GM21825 (cell line): ENCODE results near the gene PEBP1.
"Not testable (repeated sequence)": the region's sequence is repeated elsewhere in the genome, so short reads cannot be mapped to it uniquely, and the experiment has no call there.

ENCODE experiments used
- ATAC-seq: cut with Tn5 transposase; IDR thresholded peaks from one replicate; pipeline ENCODE4 v1.9.1; 2021; ENCODE audit warnings: mild to moderate bottlenecking, moderate library complexity; ENCODE audit not compliant: unreplicated experiment

PEBP1 gene

DNA sequence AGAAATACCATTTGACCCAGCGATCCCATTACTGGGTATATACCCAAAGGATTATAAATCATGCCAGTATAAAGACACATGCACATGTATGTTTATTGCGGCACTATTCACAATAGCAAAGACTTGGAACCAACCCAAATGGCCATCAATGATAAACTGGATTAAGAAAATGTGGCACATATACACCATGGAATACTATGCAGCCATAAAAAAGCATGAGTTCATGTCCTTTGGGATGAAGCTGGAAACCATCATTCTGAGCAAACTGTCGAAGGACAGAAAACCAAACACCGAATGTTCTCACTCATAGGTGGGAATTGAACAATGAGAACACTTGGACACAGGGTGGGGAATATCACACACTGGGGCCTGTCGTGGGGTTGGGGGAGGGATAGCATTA is 6.5 kb upstream of the PEBP1 start:
- not testable (repeated sequence) for ATAC-seq

- peak; percentile 22 for ATAC-seq
Measured at GRCh38 chr12:118136559-118137003, 657 bp downstream of the PEBP1 start.

DNA sequence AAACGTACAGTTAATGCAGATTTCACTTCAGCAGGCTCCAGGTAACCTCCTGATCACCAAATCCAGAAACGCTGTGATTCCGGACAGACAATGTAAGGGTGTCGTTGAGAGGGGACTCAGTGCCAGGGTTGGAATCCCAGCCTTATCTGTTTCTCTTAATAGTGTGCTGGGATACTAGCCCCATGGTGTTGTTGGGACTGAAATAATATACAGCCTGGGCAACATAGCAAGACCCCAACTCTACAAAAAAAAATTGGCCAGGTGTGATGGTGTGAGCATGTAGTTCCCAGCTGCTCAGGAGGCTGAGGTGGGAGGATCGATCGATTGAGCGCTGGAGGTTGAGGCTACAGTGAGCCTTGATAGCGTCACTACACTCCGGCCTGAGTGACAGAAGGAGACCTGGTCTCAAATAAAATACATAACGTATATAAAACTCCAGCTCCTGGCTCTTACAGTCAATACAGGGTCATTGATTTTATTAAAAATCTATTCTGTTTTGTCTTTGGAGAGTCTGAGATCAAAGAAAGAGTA is 1.3 kb downstream of the PEBP1 start:
- no peak for ATAC-seq

DNA sequence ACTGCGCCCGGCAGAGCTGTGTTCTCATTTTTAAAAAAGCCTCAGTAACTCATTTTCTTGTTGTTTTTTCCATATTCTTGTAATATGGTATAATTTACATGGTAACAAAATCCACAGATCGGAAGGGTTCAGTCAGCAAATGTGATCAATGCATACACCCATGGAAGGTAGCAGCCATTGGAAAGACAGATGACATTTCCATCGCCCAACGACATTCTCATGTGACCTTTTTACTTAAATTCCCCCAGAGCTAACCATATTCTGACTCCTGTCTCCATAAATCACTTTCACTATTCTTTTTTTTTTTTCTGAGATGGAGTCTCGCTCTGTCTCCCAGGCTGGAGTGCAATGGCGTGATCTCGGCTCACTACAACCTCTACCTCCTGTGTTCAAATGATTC is 4.9 kb downstream of the PEBP1 start:
- no peak for ATAC-seq

GRCh38 chr12:118144499-118144898 is 8.6 kb downstream of the PEBP1 start:
- no peak for ATAC-seq

DNA sequence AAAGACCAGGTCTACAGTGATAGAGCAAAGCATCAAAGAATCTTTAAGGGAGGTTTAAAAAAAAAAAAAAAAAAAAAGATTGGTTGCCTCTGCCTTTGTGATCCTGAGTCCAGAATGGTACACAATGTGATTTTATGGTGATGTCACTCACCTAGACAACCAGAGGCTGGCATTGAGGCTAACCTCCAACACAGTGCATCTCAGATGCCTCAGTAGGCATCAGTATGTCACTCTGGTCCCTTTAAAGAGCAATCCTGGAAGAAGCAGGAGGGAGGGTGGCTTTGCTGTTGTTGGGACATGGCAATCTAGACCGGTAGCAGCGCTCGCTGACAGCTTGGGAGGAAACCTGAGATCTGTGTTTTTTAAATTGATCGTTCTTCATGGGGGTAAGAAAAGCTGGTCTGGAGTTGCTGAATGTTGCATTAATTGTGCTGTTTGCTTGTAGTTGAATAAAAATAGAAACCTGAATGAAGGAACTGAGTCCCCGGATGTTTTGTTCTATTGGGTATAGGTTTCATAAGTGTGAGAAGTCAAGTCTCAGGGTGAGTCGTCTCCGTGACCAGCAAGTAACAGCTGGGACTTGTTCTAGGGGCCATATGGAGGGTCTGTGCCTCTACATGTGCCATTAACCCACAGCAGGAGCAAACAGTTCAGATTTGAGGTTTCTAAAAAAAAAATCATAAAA is 9.3 kb downstream of the PEBP1 start:
- no peak for ATAC-seq

- ATAC-seq = no peak
Measured at GRCh38 chr12:118145798-118146156, 9.9 kb downstream of the PEBP1 start.

DNA sequence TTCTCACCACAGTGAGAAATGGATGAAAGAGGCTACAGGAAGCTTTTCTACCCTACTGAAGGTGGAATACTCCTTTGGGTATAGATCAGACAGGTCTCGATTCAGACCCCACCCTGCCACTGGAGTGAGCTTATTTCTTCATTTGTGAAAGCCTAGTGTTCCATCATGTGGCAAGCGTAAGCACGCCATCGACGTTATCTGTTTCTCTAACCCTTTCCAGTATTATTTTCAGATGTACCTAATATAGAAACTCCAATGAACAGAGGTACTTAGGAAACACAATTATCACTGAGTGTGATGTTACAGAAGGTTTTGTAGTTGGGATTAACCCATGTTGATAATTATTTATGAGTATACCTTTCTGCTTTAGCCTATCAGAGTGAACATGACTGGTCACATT is 12.4 kb downstream of the PEBP1 start:
- no peak for ATAC-seq

GRCh38 chr12:118150625-118151024 is 14.7 kb downstream of the PEBP1 start:
- ATAC-seq = no peak

DNA sequence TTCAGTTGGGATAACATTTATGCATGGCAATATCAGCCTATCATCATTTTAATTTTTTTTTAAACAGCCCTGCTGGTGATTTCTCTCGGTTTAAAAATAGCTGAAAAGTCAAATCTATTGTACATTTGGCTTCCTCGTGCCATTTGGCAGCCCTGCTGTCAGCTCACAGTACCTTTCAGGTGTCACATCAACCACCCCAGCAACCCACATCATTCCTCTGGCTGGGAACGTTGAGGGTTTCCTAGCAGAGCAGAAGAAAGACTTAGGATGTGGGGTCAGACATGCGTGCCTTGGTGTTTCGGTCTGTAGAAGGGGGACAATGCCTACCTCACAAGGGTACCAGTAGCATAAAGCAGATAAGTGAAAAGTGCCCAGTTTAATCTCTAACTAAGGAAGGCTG is 15.8 kb downstream of the PEBP1 start:
- ATAC-seq = no peak

GRCh38 chr12:118160536-118160935 is 24.6 kb downstream of the PEBP1 start:
- ATAC-seq = no peak

DNA sequence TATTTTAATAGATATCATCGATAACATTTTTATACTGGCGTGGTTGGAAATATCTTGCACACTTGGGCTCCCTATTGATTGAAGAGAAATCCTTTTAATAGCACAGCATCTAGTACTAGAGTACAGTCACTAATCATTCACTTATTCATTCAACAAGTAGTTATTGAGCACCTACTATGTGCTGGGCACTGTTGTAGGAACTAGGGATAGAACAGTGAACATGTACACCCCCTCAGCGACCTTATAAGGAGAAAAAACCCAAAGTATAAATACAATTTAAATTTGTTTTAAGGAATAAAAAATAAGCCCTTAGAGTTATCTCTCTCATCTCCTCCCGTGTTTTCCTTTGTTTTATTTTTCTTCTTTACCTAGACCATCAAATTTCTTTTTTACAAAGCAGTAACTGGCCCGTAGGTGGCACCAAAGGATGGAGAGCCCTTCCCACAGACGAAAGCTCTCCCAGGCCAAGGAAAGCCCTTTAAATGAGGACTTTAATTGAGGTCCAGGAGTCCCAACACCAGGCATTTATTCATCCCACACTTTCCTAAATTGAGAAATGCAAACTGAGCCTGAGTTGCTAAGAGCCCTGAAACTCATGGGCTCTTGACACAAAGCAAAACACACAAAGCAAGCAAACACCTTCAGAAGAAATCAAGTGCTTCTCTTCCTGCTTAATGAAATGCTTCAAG is 29.0 kb downstream of the PEBP1 start:
- no peak for ATAC-seq

DNA sequence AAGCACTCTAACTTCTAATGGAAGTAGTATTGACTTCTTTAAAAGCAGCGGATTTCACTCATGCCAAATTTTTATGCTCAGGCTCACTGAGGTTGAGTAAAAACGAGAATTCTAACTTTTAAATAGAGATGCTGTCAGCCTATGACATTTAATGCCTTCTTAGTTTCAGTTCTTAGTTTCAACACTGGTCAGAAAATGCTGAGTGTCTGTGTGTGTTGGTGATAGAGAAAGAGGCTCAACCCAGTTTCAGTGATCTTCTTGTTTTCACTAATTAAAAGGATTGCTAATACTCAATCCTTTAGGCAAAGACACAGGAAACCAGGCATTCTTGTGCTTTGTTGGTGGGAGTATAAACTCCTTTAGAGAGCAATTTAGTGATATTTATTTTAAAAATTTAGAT is 31.0 kb downstream of the PEBP1 start:
- peak; percentile 96 for ATAC-seq

DNA sequence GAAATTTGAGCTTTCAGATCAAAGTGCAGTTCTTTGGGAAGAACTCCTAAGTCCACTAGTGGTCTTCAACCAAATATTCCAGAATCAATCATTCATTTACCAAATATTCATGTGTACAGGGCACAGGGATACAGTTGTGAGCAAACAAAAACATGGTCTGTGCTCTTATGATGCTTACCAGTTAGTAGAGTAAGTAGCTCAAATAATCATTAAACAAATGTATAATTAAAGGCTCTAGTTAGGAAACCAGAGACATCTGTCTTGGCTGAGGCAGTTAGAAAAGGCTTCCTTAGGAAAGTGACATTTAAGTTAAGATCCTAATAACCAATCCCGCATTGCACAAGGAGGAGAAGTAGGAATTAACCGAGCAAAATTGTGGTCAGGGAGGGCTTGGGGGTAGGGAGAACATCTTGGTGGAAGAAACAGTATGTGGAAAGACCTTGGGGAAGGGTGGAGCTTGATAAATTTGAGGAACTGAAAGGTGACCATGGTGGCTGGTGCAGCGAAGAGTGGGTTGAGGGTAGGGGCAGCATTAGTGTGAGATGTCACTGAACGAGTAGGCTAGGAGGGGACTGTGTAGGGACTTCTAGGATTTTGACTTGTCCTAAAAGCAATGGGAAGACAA is 40.0 kb downstream of the PEBP1 start:
- peak; percentile 73 for ATAC-seq

GRCh38 chr12:118183155-118183554 is 47.2 kb downstream of the PEBP1 start:
- ATAC-seq = peak; percentile 43

DNA sequence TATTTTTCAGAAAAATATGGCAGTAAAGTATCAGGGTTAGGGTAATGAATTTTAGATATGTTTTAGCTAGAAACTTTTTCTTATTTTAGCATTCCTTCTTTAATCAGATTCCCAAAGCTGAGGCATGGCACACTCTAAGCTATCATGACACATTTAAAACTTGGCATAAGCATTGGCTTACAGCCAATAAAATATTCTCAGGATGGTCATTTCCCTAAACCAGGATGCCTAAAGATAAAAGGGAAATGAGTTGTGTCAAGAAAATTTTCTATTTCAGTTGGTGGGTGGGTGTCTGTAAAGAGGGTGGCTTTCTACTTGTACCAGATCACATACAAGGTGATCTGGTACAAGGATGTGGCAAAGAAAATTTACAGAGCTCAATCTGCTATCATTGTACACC is 47.8 kb downstream of the PEBP1 start:
- no peak for ATAC-seq

GRCh38 chr12:118185602-118186397 is 49.9 kb downstream of the PEBP1 start:
- no peak for ATAC-seq

- no peak for ATAC-seq
Measured at GRCh38 chr12:118187751-118188435, 52.0 kb downstream of the PEBP1 start.

DNA sequence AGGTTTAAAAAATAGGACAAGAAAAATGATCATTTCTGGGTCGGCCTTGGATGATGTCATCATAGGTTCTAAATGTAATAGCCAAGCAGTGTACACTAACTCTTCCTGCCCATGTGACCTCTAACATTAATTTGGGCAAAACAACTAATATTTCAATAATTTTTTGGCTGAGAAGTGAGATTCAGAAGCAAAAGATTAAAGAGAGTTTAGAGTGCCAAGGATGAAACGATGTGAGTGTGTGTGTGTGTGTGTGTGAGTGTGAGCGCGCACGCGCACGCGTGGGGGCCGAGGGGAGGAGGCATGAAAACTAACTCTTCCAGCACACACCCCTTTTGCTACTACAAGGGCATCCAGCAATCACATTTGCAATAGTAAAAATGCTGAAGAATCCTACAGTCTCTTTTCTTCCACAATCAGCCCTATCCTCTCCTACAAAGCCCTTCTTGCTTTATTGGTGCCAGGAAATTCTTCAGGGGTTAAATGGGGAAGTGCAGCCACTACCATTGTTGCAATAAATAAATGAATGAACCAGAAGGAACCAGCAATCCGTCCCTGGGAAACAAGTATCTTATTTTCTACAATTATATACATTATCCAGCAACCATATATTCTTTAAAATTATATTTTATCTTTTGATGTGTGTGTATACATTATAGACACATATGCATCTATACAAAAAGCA is 52.9 kb downstream of the PEBP1 start:
- ATAC-seq = no peak

DNA sequence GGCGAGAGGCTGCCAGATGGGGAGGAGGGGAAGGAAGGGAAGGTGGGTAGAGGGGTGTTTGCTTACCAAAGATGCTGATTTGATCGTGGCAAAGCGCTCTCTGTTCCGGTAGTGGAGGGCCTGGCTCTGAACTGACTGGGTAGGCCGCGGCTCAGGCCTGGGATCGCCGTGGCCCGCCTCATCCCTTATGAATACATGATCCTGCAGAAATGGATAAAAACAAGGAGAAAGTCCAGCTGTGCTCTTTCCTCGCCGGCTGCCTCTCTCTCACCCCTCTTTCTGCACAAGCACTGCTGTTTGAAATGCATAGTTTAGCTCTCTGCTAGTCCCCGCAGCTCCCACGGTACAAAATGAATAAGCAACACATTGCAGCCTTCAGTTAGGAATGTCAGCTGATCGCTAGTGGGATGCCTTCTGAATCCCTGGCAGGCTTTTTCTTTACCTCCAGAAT is 53.8 kb downstream of the PEBP1 start:
- ATAC-seq = no peak
